Suprapubic skin (tissue), 4 donors: Measurements from ENCODE around the gene MYLK4. TPM values are rescaled to one million over a fixed set of nuclear protein-coding genes. Genes with fewer than 3 reads are reported as not detected.

Source experiments
- DNase-seq, 2 donors: peaks; one replicate each; pipeline ENCODE4 v3.0.0-alpha.2; 2019; ENCODE audit warnings: low spot score in 2 of 2
- H3K27ac ChIP-seq: fragments of 200-600 bp; sonication (generic); one replicate; pipeline ENCODE4 v1.5.1; 2019
- H3K27me3 ChIP-seq: fragments of 200-600 bp; sonication (generic); one replicate; pipeline ENCODE4 v1.5.1; 2019
- H3K36me3 ChIP-seq: fragments of 200-600 bp; sonication (generic); one replicate; pipeline ENCODE4 v1.5.1; 2019
- H3K4me1 ChIP-seq: fragments of 200-600 bp; sonication (generic); one replicate; pipeline ENCODE4 v1.5.1; 2019
- H3K4me3 ChIP-seq: fragments of 200-600 bp; sonication (generic); one replicate; pipeline ENCODE4 v1.5.1; 2019; ENCODE audit warnings: mild to moderate bottlenecking
- H3K9me3 ChIP-seq: fragments of 200-600 bp; sonication (generic); one replicate; pipeline ENCODE4 v1.5.1; 2019
- EP300 ChIP-seq: sonication (generic); formaldehyde crosslinking; IDR thresholded peaks from one replicate; pipeline ENCODE4 v1.6.1; 2017; ENCODE audit warnings: antibody characterized with exemption
- POLR2A ChIP-seq, 2 donors: fragments of 450-650 bp; IDR thresholded peaks; one replicate each; pipeline ENCODE4 v1.6.1; 2017; ENCODE audit warnings: antibody characterized with exemption in 2 of 2, mild to moderate bottlenecking in 2 of 2, moderate library complexity in 2 of 2
- POLR2AphosphoS5 ChIP-seq, 3 donors: sonication (generic); formaldehyde crosslinking; IDR thresholded peaks; one replicate each; pipeline ENCODE4 v1.6.1; 2017; ENCODE audit warnings: antibody characterized with exemption in 3 of 3
- WGBS: methylation state at CpG from one replicate; pipeline ENCODE4 v1.1.5; 2018; 5-methylcytosine and 5-hydroxymethylcytosine counted together
- total RNA-seq, 4 donors: library from RNA; depleted of rRNA; stranded (reverse); fragments of >200 nt; gene quantifications; one replicate each; pipeline ENCODE4 v1.1.0, GENCODE V29; 2016
- TF ChIP-seq, protein P1 (sequence below), 2 donors: fragments of 200-600 bp in 1 of 2; fragments of 450-650 bp in 1 of 2; sonication (generic) in 1 of 2; IDR thresholded peaks; one replicate each; pipeline ENCODE4 v1.5.1; 2016 to 2019; ENCODE audit warnings: antibody characterized with exemption in 2 of 2, mild to moderate bottlenecking in 1 of 2, moderate library complexity in 1 of 2

Gene MYLK4
- total RNA-seq, 4 donors from 2014 or later = 1.8 to 6.6 (median 3.5) TPM

DNA sequence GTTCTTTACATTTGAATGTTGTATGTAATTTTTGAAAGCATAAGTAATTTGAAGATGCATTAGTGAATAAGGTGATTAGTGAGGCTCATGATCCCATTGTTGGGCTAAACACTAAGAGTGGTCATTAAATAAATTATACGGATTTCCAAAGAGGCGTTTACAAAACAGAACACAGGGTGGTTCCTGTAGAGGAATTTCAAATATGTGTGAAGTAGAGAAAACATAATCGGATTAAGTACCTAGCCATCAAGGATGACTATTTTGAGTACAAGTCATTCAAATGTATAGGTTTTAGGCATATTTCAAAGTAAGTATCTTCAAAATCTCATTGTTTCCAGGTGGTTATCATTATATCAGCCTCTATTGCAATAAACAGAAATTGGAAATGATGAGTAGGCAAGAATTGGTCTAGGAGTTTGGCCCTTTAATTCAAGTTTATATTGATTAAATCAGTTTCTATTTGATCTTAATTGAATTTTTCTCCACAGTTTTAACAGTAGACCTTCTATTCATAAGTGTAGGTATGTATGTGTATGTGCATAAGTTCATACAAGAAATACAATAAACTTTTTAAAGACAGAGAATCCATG, 94.8 kb downstream of the MYLK4 start:
- H3K27ac ChIP-seq = no peak overlapping the region
- WGBS = 66% methylated on average over 3 of the region's 3 CpGs
- H3K9me3 ChIP-seq = no peaks in the 10 kb centered on the region
- TF ChIP-seq EP300 (no peak), POLR2AphosphoS5 (IDR thresholded peaks at IDR 0.05) (no peak), POLR2A (IDR thresholded peaks at IDR 0.05) (no peak)
- TF ChIP-seq, protein P1, sequence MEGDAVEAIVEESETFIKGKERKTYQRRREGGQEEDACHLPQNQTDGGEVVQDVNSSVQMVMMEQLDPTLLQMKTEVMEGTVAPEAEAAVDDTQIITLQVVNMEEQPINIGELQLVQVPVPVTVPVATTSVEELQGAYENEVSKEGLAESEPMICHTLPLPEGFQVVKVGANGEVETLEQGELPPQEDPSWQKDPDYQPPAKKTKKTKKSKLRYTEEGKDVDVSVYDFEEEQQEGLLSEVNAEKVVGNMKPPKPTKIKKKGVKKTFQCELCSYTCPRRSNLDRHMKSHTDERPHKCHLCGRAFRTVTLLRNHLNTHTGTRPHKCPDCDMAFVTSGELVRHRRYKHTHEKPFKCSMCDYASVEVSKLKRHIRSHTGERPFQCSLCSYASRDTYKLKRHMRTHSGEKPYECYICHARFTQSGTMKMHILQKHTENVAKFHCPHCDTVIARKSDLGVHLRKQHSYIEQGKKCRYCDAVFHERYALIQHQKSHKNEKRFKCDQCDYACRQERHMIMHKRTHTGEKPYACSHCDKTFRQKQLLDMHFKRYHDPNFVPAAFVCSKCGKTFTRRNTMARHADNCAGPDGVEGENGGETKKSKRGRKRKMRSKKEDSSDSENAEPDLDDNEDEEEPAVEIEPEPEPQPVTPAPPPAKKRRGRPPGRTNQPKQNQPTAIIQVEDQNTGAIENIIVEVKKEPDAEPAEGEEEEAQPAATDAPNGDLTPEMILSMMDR (IDR thresholded peaks at IDR 0.05) = no peak
- no peaks in the 10 kb centered on the region for H3K4me1 ChIP-seq
- H3K4me3 ChIP-seq = no peak overlapping the region
- DNase-seq = no peak
- no peaks in the 10 kb centered on the region for H3K36me3 ChIP-seq
- H3K27me3 ChIP-seq = no peaks in the 10 kb centered on the region

DNA sequence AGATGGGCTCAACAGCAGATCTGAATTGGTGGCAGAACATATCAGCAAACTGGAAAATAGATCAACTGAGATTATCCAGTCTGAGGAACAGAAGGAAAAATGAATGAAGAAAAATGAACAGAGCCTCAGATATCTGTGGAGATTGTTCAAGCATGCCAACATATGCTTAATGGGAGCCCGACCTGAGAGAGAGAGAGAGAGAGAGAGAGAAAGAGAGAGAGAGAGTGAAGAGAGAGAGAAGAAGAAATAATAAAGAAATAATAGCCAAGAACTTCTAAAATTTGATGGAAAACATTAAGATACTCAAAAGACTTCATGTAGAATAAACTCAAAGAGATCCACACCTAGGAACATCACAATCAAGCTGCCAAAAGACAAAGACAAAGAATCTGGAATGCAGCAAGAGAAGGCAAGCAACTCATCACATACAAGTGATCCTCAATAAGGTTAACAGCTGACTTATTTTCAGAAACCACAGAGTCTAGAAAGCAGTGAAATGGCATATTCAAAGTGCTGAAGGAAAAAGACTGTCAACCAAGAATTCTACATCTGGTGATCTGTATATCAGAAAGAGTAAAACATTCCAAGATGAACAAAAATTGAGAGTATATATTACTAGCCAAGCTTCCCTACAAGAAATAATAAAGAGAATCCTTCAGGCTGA, 97.2 kb downstream of the MYLK4 start:
- TF ChIP-seq POLR2A (IDR thresholded peaks at IDR 0.05) = no peak
- no peak for TF ChIP-seq POLR2AphosphoS5 (IDR thresholded peaks at IDR 0.05)
- TF ChIP-seq EP300 = no peak
- TF ChIP-seq, protein P1 (IDR thresholded peaks at IDR 0.05) = no peak
- H3K27ac ChIP-seq = no peak overlapping the region
- H3K9me3 ChIP-seq = no peaks in the 10 kb centered on the region
- WGBS = 96% methylated on average over 1 of the region's 1 CpG
- H3K4me1 ChIP-seq = no peaks in the 10 kb centered on the region
- no peak for DNase-seq
- no peaks in the 10 kb centered on the region for H3K36me3 ChIP-seq
- no peak overlapping the region for H3K4me3 ChIP-seq
- no peaks in the 10 kb centered on the region for H3K27me3 ChIP-seq

DNA sequence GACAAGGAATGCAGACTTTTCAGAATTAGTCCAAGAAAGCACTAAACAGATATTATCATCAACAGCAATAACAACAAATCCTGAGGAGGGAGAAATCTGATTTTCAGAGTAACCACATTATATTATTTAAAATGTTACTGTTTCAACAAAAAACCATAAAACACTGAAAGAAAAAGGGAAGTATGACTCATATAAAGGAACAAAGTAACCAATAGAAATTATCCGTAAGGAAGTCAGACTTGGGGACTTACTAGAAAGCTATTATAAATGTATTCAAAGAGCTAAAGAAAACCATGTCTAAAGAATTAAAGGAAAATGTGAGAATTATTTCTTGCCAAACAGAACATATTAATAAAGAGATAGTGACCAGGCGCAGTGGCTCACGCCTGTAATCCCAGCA, 98.1 kb downstream of the MYLK4 start:
- Histone ChIP-seq H3K36me3 (no peaks in the 10 kb centered on the region), H3K4me1 (no peaks in the 10 kb centered on the region), H3K27ac (no peak overlapping the region), H3K9me3 (no peaks in the 10 kb centered on the region), H3K27me3 (no peaks in the 10 kb centered on the region), H3K4me3 (no peak overlapping the region)
- no peak for DNase-seq
- TF ChIP-seq, protein P1 (IDR thresholded peaks at IDR 0.05) = no peak
- TF ChIP-seq POLR2AphosphoS5 (IDR thresholded peaks at IDR 0.05) = no peak
- 52% methylated on average over 3 of the region's 3 CpGs for WGBS

DNA sequence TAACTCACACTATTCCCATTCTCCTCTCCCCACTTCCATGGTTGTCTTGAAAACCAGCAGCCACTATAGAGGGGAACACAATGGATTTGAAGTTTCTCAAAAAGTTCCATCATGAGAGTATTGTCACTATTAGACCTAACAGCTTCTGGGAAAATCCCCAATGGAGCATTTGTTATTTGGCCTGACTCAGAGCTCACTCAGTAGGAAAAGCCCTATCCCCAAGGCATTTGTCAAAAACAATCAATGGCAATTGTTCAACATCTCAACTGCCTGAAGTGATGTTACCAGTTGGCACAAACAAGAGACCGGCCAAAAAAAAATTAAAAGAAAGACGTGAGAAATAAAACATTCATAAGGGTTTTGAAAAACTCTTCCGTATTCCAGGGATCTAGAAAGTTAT, 98.8 kb downstream of the MYLK4 start:
- TF ChIP-seq, protein P1 (IDR thresholded peaks at IDR 0.05) = no peak
- TF ChIP-seq POLR2AphosphoS5 (IDR thresholded peaks at IDR 0.05) = no peak
- TF ChIP-seq EP300 = no peak
- no peak for TF ChIP-seq POLR2A (IDR thresholded peaks at IDR 0.05)
- Histone ChIP-seq H3K4me1 (no peaks in the 10 kb centered on the region), H3K27me3 (no peaks in the 10 kb centered on the region), H3K9me3 (no peaks in the 10 kb centered on the region), H3K36me3 (no peaks in the 10 kb centered on the region), H3K4me3 (no peak overlapping the region), H3K27ac (no peak overlapping the region)
- DNase-seq = no peak
- WGBS = 57% methylated on average over 3 of the region's 3 CpGs

DNA sequence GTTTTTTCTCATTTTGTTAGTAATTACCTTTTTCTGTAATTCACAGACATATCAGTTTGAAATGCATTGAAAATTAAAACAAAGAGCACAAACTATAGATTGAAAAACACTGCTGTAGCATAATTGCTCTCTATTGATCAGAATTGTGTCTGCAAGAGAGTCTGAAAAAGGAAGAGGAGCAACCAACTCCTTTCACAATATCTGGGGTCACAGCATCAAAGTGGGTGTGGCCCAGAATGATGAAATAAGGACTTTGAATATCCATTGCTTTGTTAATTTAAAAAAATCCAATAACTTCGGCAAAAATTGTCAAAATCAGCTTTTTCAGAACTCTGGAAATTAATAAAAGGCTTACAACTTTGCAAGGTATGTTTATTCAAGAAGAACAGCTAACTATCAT, 99.2 kb downstream of the MYLK4 start:
- TF ChIP-seq EP300 (no peak), POLR2AphosphoS5 (IDR thresholded peaks at IDR 0.05) (no peak), POLR2A (IDR thresholded peaks at IDR 0.05) (no peak)
- TF ChIP-seq, protein P1 (IDR thresholded peaks at IDR 0.05) = no peak
- Histone ChIP-seq H3K4me3 (no peak overlapping the region), H3K27ac (no peak overlapping the region), H3K36me3 (no peaks in the 10 kb centered on the region), H3K9me3 (no peaks in the 10 kb centered on the region), H3K27me3 (no peaks in the 10 kb centered on the region), H3K4me1 (no peaks in the 10 kb centered on the region)
- 77% methylated on average over 1 of the region's 1 CpG for WGBS
- no peak for DNase-seq
